H1 (cell line): ENCODE results near the gene MRTO4. TPM values are rescaled to one million over a fixed set of nuclear protein-coding genes. Genes with fewer than 3 reads are reported as not detected.

ENCODE experiments used
- CTCF ChIA-PET: fragments of 300-600 bp; sonication (Branson Sonifier 250); formaldehyde crosslinking; loops from one replicate; lab custom pipeline; 2021; ENCODE audit not compliant: partially characterized antibody; lab: Charles Lee
- POLR2A ChIA-PET: fragments of 300-600 bp; sonication (Branson Sonifier 250); formaldehyde crosslinking; loops from one replicate; lab custom pipeline; 2021; ENCODE audit warnings: inconsistent platforms; ENCODE audit not compliant: partially characterized antibody; lab: Charles Lee
- DNase-seq, 2 experiments: peaks; one replicate each; pipeline versions ENCODE4 v3.0.0 to v3.0.0-alpha.2; 2010 to 2022; ENCODE audit warnings: low spot score in 2 of 2, low read depth in 1 of 2, mixed read lengths in 1 of 2
- FAIRE-seq: peaks from 2 replicates; lab custom pipeline; 2011; peaks lifted over from hg19 to GRCh38; lab: Jason Lieb, UNC
- H2AFZ ChIP-seq: 2 replicates; pipeline ENCODE4 v1.8.1; 2012; ENCODE audit warnings: low read length, inconsistent platforms
- H2AK5ac ChIP-seq: 2 replicates; pipeline ENCODE4 v1.6.1; 2013; ENCODE audit warnings: low read depth, low read length
- H2BK120ac ChIP-seq: replicated peaks from 2 replicates; pipeline ENCODE3; 2013; ENCODE audit warnings: low read depth, low read length, inconsistent platforms
- H2BK12ac ChIP-seq: 2 replicates; pipeline ENCODE4 v1.6.1; 2013; ENCODE audit warnings: low read depth, low read length
- H2BK15ac ChIP-seq: 2 replicates; pipeline ENCODE4 v1.6.1; 2013; ENCODE audit warnings: low read length
- H2BK20ac ChIP-seq: 2 replicates; pipeline ENCODE4 v1.6.1; 2013; ENCODE audit warnings: low read length
- H2BK5ac ChIP-seq: 2 replicates; pipeline ENCODE4 v1.6.1; 2013; ENCODE audit warnings: low read depth, low read length
- H3K14ac ChIP-seq: 2 replicates; pipeline ENCODE4 v1.6.1; 2013; ENCODE audit warnings: inconsistent platforms; ENCODE audit not compliant: insufficient read length
- H3K18ac ChIP-seq: 2 replicates; pipeline ENCODE4 v1.6.1; 2013; ENCODE audit warnings: low read length; ENCODE audit errors: extremely low read depth
- H3K23ac ChIP-seq: 2 replicates; pipeline ENCODE4 v1.6.1; 2013; ENCODE audit warnings: inconsistent platforms; ENCODE audit not compliant: insufficient read length
- H3K23me2 ChIP-seq: 2 replicates; pipeline ENCODE4 v1.6.1; 2013; ENCODE audit warnings: low read depth, low read length
- H3K27ac ChIP-seq: 2 replicates; pipeline ENCODE4 v1.6.1; 2011; ENCODE audit warnings: low read depth, low read length, inconsistent platforms
- H3K27me3 ChIP-seq, 4 experiments: replicated peaks in 1 of 4; 1 replicate in 1 of 4; 2 replicates in 3 of 4; pipeline versions ENCODE4 v1.6.1 to v1.8.1; 2011 to 2013; ENCODE audit warnings: low read length in 3 of 4, mild to moderate bottlenecking in 3 of 4, inconsistent platforms in 2 of 4, mixed read lengths in 2 of 4, moderate library complexity in 1 of 4; ENCODE audit not compliant: control insufficient read depth in 3 of 4, insufficient read depth in 3 of 4; ENCODE audit errors: extremely low read depth in 1 of 4
- H3K36me3 ChIP-seq, 4 experiments: 2 replicates each; pipeline versions ENCODE4 v1.6.1 to v1.8.1; 2011 to 2013; ENCODE audit warnings: mild to moderate bottlenecking in 4 of 4, low read length in 3 of 4, moderate library complexity in 2 of 4, control low read depth in 1 of 4, inconsistent platforms in 1 of 4; ENCODE audit not compliant: insufficient read depth in 4 of 4, control insufficient read depth in 2 of 4
- H3K4ac ChIP-seq: replicated peaks from 2 replicates; pipeline ENCODE3; 2013; ENCODE audit warnings: low read length, low read depth, mixed read lengths, inconsistent platforms; ENCODE audit not compliant: insufficient read length
- H3K4me1 ChIP-seq, 4 experiments: replicated peaks in 1 of 4; 1 replicate in 1 of 4; 2 replicates in 3 of 4; pipeline versions ENCODE4 v1.6.1 to v1.8.1; 2011 to 2013; ENCODE audit warnings: low read length in 3 of 4, inconsistent platforms in 2 of 4, mixed read lengths in 1 of 4; ENCODE audit not compliant: insufficient read depth in 4 of 4, control insufficient read depth in 3 of 4
- H3K4me2 ChIP-seq, 2 experiments: 2 replicates each; pipeline versions ENCODE4 v1.6.1 to v1.8.1; 2011 to 2013; ENCODE audit warnings: low read depth in 2 of 2, low read length in 2 of 2, control low read depth in 1 of 2, inconsistent platforms in 1 of 2, mild to moderate bottlenecking in 1 of 2; ENCODE audit not compliant: insufficient read depth in 1 of 2
- H3K4me3 ChIP-seq, 4 experiments: fragments of 200-600, 300-600 bp in 1 of 4; sonication (generic), shearing (Covaris generic), sonication (Bioruptor Twin) in 1 of 4; 2 replicates each; pipeline versions ENCODE4 v1.5.1 to v1.8.1; 2011 to 2016; ENCODE audit warnings: low read length in 4 of 4, low read depth in 3 of 4, control low read depth in 2 of 4, inconsistent platforms in 2 of 4, mild to moderate bottlenecking in 2 of 4, mixed read lengths in 1 of 4, moderate library complexity in 1 of 4; ENCODE audit not compliant: insufficient read depth in 2 of 4; ENCODE audit errors: extremely low read depth in 1 of 4
- H3K56ac ChIP-seq: replicated peaks from 2 replicates; pipeline ENCODE3; 2013; ENCODE audit warnings: low read depth, mild to moderate bottlenecking, mixed read lengths, low read length, inconsistent platforms; ENCODE audit not compliant: insufficient read length
- H3K79me1 ChIP-seq: 2 replicates; pipeline ENCODE4 v1.6.1; 2013; ENCODE audit warnings: low read depth, low read length, control low read depth
- H3K79me2 ChIP-seq, 2 experiments: 2 replicates each; pipeline versions ENCODE4 v1.6.1 to v1.8.1; 2012 to 2013; ENCODE audit warnings: low read length in 2 of 2, mild to moderate bottlenecking in 2 of 2, inconsistent platforms in 1 of 2; ENCODE audit not compliant: insufficient read depth in 2 of 2, control insufficient read depth in 1 of 2
- H3K9ac ChIP-seq, 4 experiments: replicated peaks in 1 of 4; 1 replicate in 1 of 4; 2 replicates in 3 of 4; pipeline versions ENCODE4 v1.6.1 to v1.8.1; 2011 to 2013; ENCODE audit warnings: low read depth in 3 of 4, low read length in 3 of 4, control low read depth in 2 of 4, mild to moderate bottlenecking in 2 of 4, moderate library complexity in 2 of 4, inconsistent platforms in 1 of 4; ENCODE audit errors: extremely low read depth in 1 of 4
- H3K9me3 ChIP-seq, 2 experiments: 2 replicates each; pipeline versions ENCODE4 v1.6.1 to v1.8.1; 2012 to 2013; ENCODE audit warnings: mild to moderate bottlenecking in 2 of 2, moderate library complexity in 2 of 2, control low read depth in 1 of 2, inconsistent platforms in 1 of 2, low read depth in 1 of 2, low read length in 1 of 2, mixed read lengths in 1 of 2; ENCODE audit not compliant: insufficient read depth in 2 of 2
- H4K20me1 ChIP-seq, 2 experiments: replicated peaks in 1 of 2; 2 replicates each; pipeline versions ENCODE3 to v1.8.1; 2011 to 2013; ENCODE audit warnings: inconsistent platforms in 2 of 2, low read length in 2 of 2, mild to moderate bottlenecking in 1 of 2; ENCODE audit not compliant: insufficient read depth in 2 of 2, control insufficient read depth in 1 of 2
- H4K5ac ChIP-seq: 2 replicates; pipeline ENCODE4 v1.6.1; 2013; ENCODE audit warnings: low read length, low read depth, mixed read lengths, inconsistent platforms; ENCODE audit not compliant: insufficient read length
- H4K8ac ChIP-seq: 2 replicates; pipeline ENCODE4 v1.8.0; 2013; ENCODE audit warnings: mild to moderate bottlenecking, moderate library complexity, low read length, inconsistent platforms; ENCODE audit not compliant: insufficient read depth; ENCODE audit errors: extremely low read depth
- H4K91ac ChIP-seq: replicated peaks from 2 replicates; pipeline ENCODE3; 2013; ENCODE audit warnings: low read length, mixed read lengths, inconsistent platforms; ENCODE audit not compliant: insufficient read length
- CHD1 ChIP-seq: IDR thresholded peaks from 2 replicates; pipeline ENCODE4 v1.6.1; 2012; ENCODE audit warnings: low read depth, low read length, improper control_type of control experiment
- E2F6 ChIP-seq: IDR thresholded peaks from 2 replicates; pipeline ENCODE4 v1.6.1; 2012; ENCODE audit warnings: inconsistent platforms
- EZH2 ChIP-seq: fragments of 200-600 bp; sonication (generic); IDR thresholded peaks from 2 replicates; pipeline ENCODE4 v1.7.1; 2012; ENCODE audit warnings: low read depth, mild to moderate bottlenecking, moderate library complexity, low read length, inconsistent platforms; ENCODE audit not compliant: severe bottlenecking
- GABPA ChIP-seq: IDR thresholded peaks from 2 replicates; pipeline ENCODE4 v1.6.1; 2011; ENCODE audit warnings: mild to moderate bottlenecking, low read length, moderate library complexity, borderline replicate concordance; ENCODE audit not compliant: insufficient read depth
- HDAC6 ChIP-seq: IDR thresholded peaks from one replicate; pipeline ENCODE4 v1.7.1; 2012; ENCODE audit warnings: low read depth, mild to moderate bottlenecking, inconsistent platforms, low read length, moderate library complexity
- PHF8 ChIP-seq: fragments of 200-600 bp; sonication (generic); conservative IDR thresholded peaks from 2 replicates; pipeline ENCODE4 v1.7.1; 2012; ENCODE audit warnings: low read depth, mild to moderate bottlenecking, inconsistent platforms, low read length, moderate library complexity
- POU5F1 ChIP-seq: IDR thresholded peaks from 2 replicates; pipeline ENCODE4 v1.6.1; 2011; ENCODE audit warnings: low read depth, mild to moderate bottlenecking, low read length, moderate library complexity
- RNF2 ChIP-seq: fragments of 200-900, 300-1000 bp; sonication (generic); IDR thresholded peaks from 2 replicates; pipeline ENCODE4 v1.7.1; 2016; ENCODE audit warnings: borderline replicate concordance, low read depth, mild to moderate bottlenecking, antibody characterized with exemption, low read length; ENCODE audit not compliant: poor library complexity, severe bottlenecking; ENCODE audit errors: missing control alignments
- WGBS, 2 experiments: shearing (Covaris generic) in 1 of 2; methylation state at CpG; one replicate each; pipeline versions ENCODE4 v1.1.6 to v1.1.7; 2013 to 2015; ENCODE audit warnings: low lambda C conversion rate in 2 of 2, mixed read lengths in 2 of 2, inconsistent platforms in 1 of 2, low coverage in 1 of 2, missing lambda C conversion rate in 1 of 2; ENCODE audit not compliant: insufficient replicate concordance in 2 of 2, insufficient coverage in 1 of 2, insufficient read length in 1 of 2; ENCODE audit errors: extremely low coverage in 1 of 2, missing lambda C conversion rate in 1 of 2; 5-methylcytosine and 5-hydroxymethylcytosine counted together
- polyA plus RNA-seq, 7 experiments: library from polyadenylated mRNA; depleted of rRNA in 3 of 7; stranded (reverse) in 5 of 7; unstranded in 2 of 7; fragments of >200 nt in 5 of 7; fragments of 200-250 nt in 2 of 7; gene quantifications; 1 replicate in 5 of 7; 2 replicates in 1 of 7; 4 replicates in 1 of 7; pipeline versions ENCODE4 v1.2.1 to v1.2.3, GENCODE V29; 2011 to 2013; ENCODE audit warnings: missing spikeins in 2 of 7, mixed read lengths in 2 of 7
- total RNA-seq: library from RNA; stranded (reverse); fragmentation: NEBNext Ultra II Directional; extraction: Animal tissue kit (Norgen Biotek cat#: 25700); gene quantifications from 2 replicates; pipeline ENCODE4 v1.2.1, GENCODE V29; 2021
- TF ChIP-seq, protein P1 (sequence below): IDR thresholded peaks from 2 replicates; pipeline ENCODE4 v1.6.1; 2012; ENCODE audit warnings: inconsistent platforms

MRTO4 gene
- total and polyA plus RNA-seq, 2 of the 8 experiments (the other 6 are each of a cell fraction or from before 2014, with no cell fraction given): 36.9 to 64.3 TPM

DNA sequence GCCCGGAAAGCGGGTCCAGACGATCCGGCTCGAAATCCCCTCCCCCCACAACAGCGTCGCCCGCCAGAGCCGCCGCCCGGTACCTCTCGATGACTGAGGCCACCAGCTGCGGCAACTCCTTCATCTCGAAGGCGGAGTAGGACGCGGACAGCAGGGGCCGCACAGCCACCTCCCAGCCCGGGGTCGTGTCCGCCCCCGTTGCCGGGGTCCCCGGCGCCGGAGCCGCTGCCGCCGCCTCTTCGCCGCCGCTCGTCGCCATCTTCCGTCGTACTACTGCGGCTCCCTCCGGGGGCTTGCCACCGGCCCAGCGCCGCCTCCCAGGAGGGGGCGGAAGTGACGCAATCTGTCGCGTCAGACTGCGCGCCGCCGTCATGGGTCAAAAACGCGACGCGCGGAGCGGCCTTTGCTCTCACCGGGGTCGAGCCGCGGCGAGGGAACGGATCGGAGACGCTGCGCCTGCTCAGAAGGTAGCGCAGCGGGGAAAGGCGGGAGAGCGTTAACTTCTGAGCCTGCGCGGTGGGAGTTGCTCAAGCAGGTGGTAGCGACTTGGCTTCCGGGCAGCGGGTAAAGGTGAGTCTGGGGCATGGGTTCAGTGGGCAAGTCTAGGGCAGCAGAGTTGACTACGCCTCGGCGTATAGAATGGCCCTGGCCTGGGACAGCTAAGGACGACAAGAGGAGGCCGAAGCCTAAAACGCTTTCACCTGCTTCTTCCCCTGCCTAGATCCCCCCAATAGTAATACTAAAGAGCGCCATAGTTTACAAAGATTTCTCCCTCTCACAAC, 41.4 kb upstream of the MRTO4 start, which contains the start of gene UBR4:
Gene UBR4 (minus strand): TSS at position 277 of the 782 bp plus-strand sequence. CDS start 18 bp downstream, at position 259.
- H2AFZ ChIP-seq: peak within 1 kb of the TSS; percentile 66
- peak within 1 kb of the TSS; percentile 84 for H2BK5ac ChIP-seq
- ChIA-PET POLR2A (interaction anchor here (0.6 to 6.4 kb wide), 15 partner anchors 8 to 305 kb away, joined by 3 to 42 read pairs (median 3); partner anchors contain the start of genes EMC1 and MRTO4), CTCF (interaction anchor here (0.8 to 2.7 kb wide), 2 partner anchors 10 to 444 kb away, joined by 3 to 8 read pairs; no protein-coding TSS in a partner anchor)
- H3K79me2 ChIP-seq: peaks cover 39 to 82% of the 10 kb centered on the region in 2 experiments
- H3K27me3 ChIP-seq: no peaks in the 10 kb centered on the region
- H2BK15ac ChIP-seq: no peak within 1 kb of the TSS
- H3K14ac ChIP-seq: peak within 1 kb of the TSS; percentile 35
- peak; percentile 83 to 99 for DNase-seq
- H3K56ac ChIP-seq: peak within 1 kb of the TSS; percentile 78
- H3K79me1 ChIP-seq: peaks cover 5% of the 10 kb centered on the region; the same call in 1 of the 2 replicates
- H3K27ac ChIP-seq: peak within 1 kb of the TSS; percentile 94
- peak; percentile 24 for FAIRE-seq
- no peaks in the 10 kb centered on the region for H3K9me3 ChIP-seq
- H3K4me2 ChIP-seq: peak within 1 kb of the TSS; percentile 79 to 96
- no peak within 1 kb of the TSS for H3K23ac ChIP-seq
- peaks cover 0 to 5% (median 2%) of the 10 kb centered on the region in 4 experiments; a peak in 3 of 8 replicates for H3K36me3 ChIP-seq
- peak within 1 kb of the TSS; percentile 76 to 95 (median 91) for H3K4me3 ChIP-seq
- H4K20me1 ChIP-seq: peaks cover 13 to 19% of the 10 kb centered on the region in 2 experiments
- H2AK5ac ChIP-seq: no peak within 1 kb of the TSS
- H3K4me1 ChIP-seq: peaks cover 0 to 8% (median 0%) of the 10 kb centered on the region in 4 experiments; a peak in 3 of 7 replicates
- peak within 1 kb of the TSS; percentile 33 for H3K4ac ChIP-seq
- WGBS, 2 experiments: 2% methylated on average over 53 of the region's 80 CpGs; no CpG with 5 or more reads in 1 of the 2 experiments
- peaks cover 9% of the 10 kb centered on the region for H3K23me2 ChIP-seq
- H4K91ac ChIP-seq: peak within 1 kb of the TSS; percentile 48
- peak within 1 kb of the TSS; percentile 99 for H4K8ac ChIP-seq
- no peak within 1 kb of the TSS for H2BK120ac ChIP-seq
- no peak within 1 kb of the TSS for H2BK12ac ChIP-seq
- no peak within 1 kb of the TSS for H2BK20ac ChIP-seq
- peak within 1 kb of the TSS; percentile 95 for H4K5ac ChIP-seq
- peak within 1 kb of the TSS; percentile 55 for H3K18ac ChIP-seq
- peak within 1 kb of the TSS; percentile 75 to 93 (median 88) for H3K9ac ChIP-seq
- TF ChIP-seq POU5F1 (no peak), RNF2 (no peak), CHD1 (no peak), GABPA (peak; percentile 86; the same call in 1 of the 2 replicates), EZH2 (no peak), PHF8 (peak; percentile 99), E2F6 (peak; percentile 98), HDAC6 (no peak)
- TF ChIP-seq, protein P1, sequence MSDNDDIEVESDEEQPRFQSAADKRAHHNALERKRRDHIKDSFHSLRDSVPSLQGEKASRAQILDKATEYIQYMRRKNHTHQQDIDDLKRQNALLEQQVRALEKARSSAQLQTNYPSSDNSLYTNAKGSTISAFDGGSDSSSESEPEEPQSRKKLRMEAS: peak; percentile 94
